ENCODE measurements around the gene EMC8.

EMC8 gene

DNA sequence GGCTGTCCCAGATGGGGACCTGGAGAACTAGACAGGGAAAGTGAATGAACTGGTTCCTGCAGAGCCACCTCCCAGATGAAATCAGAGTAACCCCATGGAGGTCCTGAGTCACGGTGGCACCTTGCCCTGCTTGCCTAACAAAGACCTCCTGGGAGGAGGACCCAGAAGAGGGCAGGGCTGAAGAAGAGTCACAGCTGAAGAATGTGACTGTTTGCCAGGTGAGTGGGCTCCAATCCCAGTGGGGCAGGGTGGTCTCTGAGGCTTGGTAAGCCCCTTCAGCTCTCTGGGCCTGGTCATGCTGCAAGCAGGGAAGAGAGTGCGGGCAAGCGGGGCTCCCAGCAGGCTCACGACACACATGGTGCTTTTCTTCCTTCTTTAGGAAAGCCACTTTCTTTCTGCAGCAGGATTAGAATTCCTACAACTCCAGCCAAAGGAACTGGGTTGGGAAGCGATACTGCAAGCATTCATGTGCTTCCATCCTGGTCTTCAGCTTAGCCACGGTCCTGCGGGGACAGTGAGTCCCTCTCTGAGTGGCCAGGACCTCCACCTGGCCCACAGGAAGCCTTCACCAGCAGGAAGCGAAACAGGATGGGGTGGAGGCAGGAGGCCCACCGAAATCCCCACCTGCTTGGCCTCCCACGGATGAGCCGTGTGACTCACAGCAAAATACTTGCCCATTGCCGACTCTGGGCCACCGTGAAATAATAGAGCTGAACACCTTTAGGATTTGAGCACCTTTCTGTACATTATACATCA lies 52.7 kb downstream of the EMC8 start:
- Histone ChIP-seq H3K36me3 (ENCODE audit: insufficient read depth, low read length) (no peaks in the 10 kb centered on the region), H3K4me1 (ENCODE audit: control insufficient read depth, insufficient read depth, low read length, unreplicated experiment) (peaks cover 25% of the 10 kb centered on the region), H3K27ac (ENCODE audit: low read depth, low read length) (no peak overlapping the region), H2AFZ (ENCODE audit: low read length, unreplicated experiment) (no peak overlapping the region), H3K27me3 (ENCODE audit: insufficient read depth, low read length) (no peaks in the 10 kb centered on the region), H3K79me2 (ENCODE audit: control insufficient read depth, insufficient read depth, low read length, unreplicated experiment) (peaks cover 40% of the 10 kb centered on the region), H3K4me3 (ENCODE audit: low read depth, low read length) (no peak overlapping the region)

- Histone ChIP-seq H3K79me2 (ENCODE audit: control insufficient read depth, insufficient read depth, low read length, unreplicated experiment) (peaks cover 17% of the 10 kb centered on the region), H2AFZ (ENCODE audit: low read length, unreplicated experiment) (no peak overlapping the region), H3K4me1 (ENCODE audit: control insufficient read depth, insufficient read depth, low read length, unreplicated experiment) (no peaks in the 10 kb centered on the region), H3K27ac (ENCODE audit: low read depth, low read length) (no peak overlapping the region), H3K4me3 (ENCODE audit: low read depth, low read length) (no peak overlapping the region), H3K27me3 (ENCODE audit: insufficient read depth, low read length) (no peaks in the 10 kb centered on the region), H3K36me3 (ENCODE audit: insufficient read depth, low read length) (no peaks in the 10 kb centered on the region)
Observed at GRCh38 chr16:85738923-85739715, 60.2 kb downstream of the EMC8 start.

- Histone ChIP-seq H3K4me1 (ENCODE audit: control insufficient read depth, insufficient read depth, low read length, unreplicated experiment) (no peaks in the 10 kb centered on the region), H3K27ac (ENCODE audit: low read depth, low read length) (no peak overlapping the region), H3K79me2 (ENCODE audit: control insufficient read depth, insufficient read depth, low read length, unreplicated experiment) (peaks cover 12% of the 10 kb centered on the region), H3K4me3 (ENCODE audit: low read depth, low read length) (no peak overlapping the region), H2AFZ (ENCODE audit: low read length, unreplicated experiment) (no peak overlapping the region), H3K27me3 (ENCODE audit: insufficient read depth, low read length) (no peaks in the 10 kb centered on the region), H3K36me3 (ENCODE audit: insufficient read depth, low read length) (no peaks in the 10 kb centered on the region)
Observed at GRCh38 chr16:85736921-85737320, 62.4 kb downstream of the EMC8 start.

- Histone ChIP-seq H2AFZ (ENCODE audit: low read length, unreplicated experiment) (no peak overlapping the region), H3K27me3 (ENCODE audit: insufficient read depth, low read length) (no peaks in the 10 kb centered on the region), H3K4me3 (ENCODE audit: low read depth, low read length) (no peak overlapping the region), H3K79me2 (ENCODE audit: control insufficient read depth, insufficient read depth, low read length, unreplicated experiment) (peaks cover 12% of the 10 kb centered on the region), H3K4me1 (ENCODE audit: control insufficient read depth, insufficient read depth, low read length, unreplicated experiment) (no peaks in the 10 kb centered on the region), H3K36me3 (ENCODE audit: insufficient read depth, low read length) (no peaks in the 10 kb centered on the region), H3K27ac (ENCODE audit: low read depth, low read length) (no peak overlapping the region)
Observed at GRCh38 chr16:85735946-85736345, 63.4 kb downstream of the EMC8 start.

GRCh38 chr16:85735225-85735635 lies 64.1 kb downstream of the EMC8 start:
- no peak overlapping the region for H3K27ac ChIP-seq (ENCODE audit: low read depth, low read length)
- no peaks in the 10 kb centered on the region for H3K4me1 ChIP-seq (ENCODE audit: control insufficient read depth, insufficient read depth, low read length, unreplicated experiment)
- H3K4me3 ChIP-seq (ENCODE audit: low read depth, low read length), result no peak overlapping the region

GRCh38 chr16:85734311-85735017 lies 64.9 kb downstream of the EMC8 start:
- Histone ChIP-seq H3K27ac (ENCODE audit: low read depth, low read length) (no peak overlapping the region), H3K4me3 (ENCODE audit: low read depth, low read length) (no peak overlapping the region), H3K79me2 (ENCODE audit: control insufficient read depth, insufficient read depth, low read length, unreplicated experiment) (peaks cover 12% of the 10 kb centered on the region), H3K36me3 (ENCODE audit: insufficient read depth, low read length) (no peaks in the 10 kb centered on the region), H3K27me3 (ENCODE audit: insufficient read depth, low read length) (no peaks in the 10 kb centered on the region), H3K4me1 (ENCODE audit: control insufficient read depth, insufficient read depth, low read length, unreplicated experiment) (no peaks in the 10 kb centered on the region), H2AFZ (ENCODE audit: low read length, unreplicated experiment) (no peak overlapping the region)

More at GRCh38 chr16:85735225-85735635, 64.1 kb downstream of the EMC8 start:
- Histone ChIP-seq H3K27me3 (ENCODE audit: insufficient read depth, low read length) (no peaks in the 10 kb centered on the region), H3K36me3 (ENCODE audit: insufficient read depth, low read length) (no peaks in the 10 kb centered on the region), H2AFZ (ENCODE audit: low read length, unreplicated experiment) (no peak overlapping the region), H3K79me2 (ENCODE audit: control insufficient read depth, insufficient read depth, low read length, unreplicated experiment) (peaks cover 12% of the 10 kb centered on the region)

GRCh38 chr16:85733839-85734170 lies 65.5 kb downstream of the EMC8 start:
- peaks cover 11% of the 10 kb centered on the region for H3K79me2 ChIP-seq (ENCODE audit: control insufficient read depth, insufficient read depth, low read length, unreplicated experiment)
- H3K27ac ChIP-seq (ENCODE audit: low read depth, low read length), result peak overlapping the region; percentile 70
- H3K4me3 ChIP-seq (ENCODE audit: low read depth, low read length), result no peak overlapping the region
- no peaks in the 10 kb centered on the region for H3K4me1 ChIP-seq (ENCODE audit: control insufficient read depth, insufficient read depth, low read length, unreplicated experiment)
- no peak overlapping the region for H2AFZ ChIP-seq (ENCODE audit: low read length, unreplicated experiment)
- H3K36me3 ChIP-seq (ENCODE audit: insufficient read depth, low read length), result no peaks in the 10 kb centered on the region
- no peaks in the 10 kb centered on the region for H3K27me3 ChIP-seq (ENCODE audit: insufficient read depth, low read length)

DNA sequence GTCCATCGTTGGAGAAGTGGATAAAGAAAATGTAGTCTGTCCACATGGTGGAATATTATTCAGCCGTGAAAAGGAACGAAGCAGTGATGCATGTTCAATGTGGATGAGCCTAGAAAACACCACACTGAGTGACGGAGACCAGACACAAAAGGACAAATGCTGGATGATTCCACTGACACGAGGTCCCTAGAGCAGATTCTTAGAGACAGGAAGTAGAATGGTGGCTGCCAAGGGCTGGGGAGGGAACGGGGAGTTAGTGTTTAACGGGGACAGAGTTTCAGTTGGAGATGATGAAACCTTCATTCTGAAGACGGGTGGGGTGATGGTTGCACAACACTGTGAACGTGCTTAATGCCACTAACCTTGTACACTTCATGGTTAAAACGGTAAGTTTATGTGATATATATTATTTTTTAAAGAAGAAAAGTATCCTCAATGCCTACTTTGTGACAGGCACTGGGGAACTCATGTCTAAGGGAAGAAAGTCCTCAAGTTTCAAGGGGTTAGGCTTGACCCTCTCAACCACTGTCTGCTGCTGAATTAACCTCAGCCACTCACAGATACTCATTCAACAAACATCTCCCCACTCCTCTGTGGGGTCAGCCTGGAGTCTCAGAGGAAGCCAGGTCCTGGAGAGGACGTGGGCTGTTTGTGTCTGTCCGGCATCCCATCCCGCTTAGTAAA lies 66.0 kb downstream of the EMC8 start:
- no peak overlapping the region for H3K4me3 ChIP-seq (ENCODE audit: low read depth, low read length)
- peak overlapping the region; percentile 70 for H3K27ac ChIP-seq (ENCODE audit: low read depth, low read length)
- H3K4me1 ChIP-seq (ENCODE audit: control insufficient read depth, insufficient read depth, low read length, unreplicated experiment), result no peaks in the 10 kb centered on the region
- no peaks in the 10 kb centered on the region for H3K27me3 ChIP-seq (ENCODE audit: insufficient read depth, low read length)
- no peaks in the 10 kb centered on the region for H3K36me3 ChIP-seq (ENCODE audit: insufficient read depth, low read length)
- H2AFZ ChIP-seq (ENCODE audit: low read length, unreplicated experiment), result no peak overlapping the region
- H3K79me2 ChIP-seq (ENCODE audit: control insufficient read depth, insufficient read depth, low read length, unreplicated experiment), result peaks cover 13% of the 10 kb centered on the region

- Histone ChIP-seq H3K4me3 (ENCODE audit: low read depth, low read length) (no peak overlapping the region), H3K27ac (ENCODE audit: low read depth, low read length) (no peak overlapping the region), H2AFZ (ENCODE audit: low read length, unreplicated experiment) (no peak overlapping the region), H3K36me3 (ENCODE audit: insufficient read depth, low read length) (peaks cover 1% of the 10 kb centered on the region; the same call in 1 of the 2 replicates), H3K4me1 (ENCODE audit: control insufficient read depth, insufficient read depth, low read length, unreplicated experiment) (no peaks in the 10 kb centered on the region), H3K79me2 (ENCODE audit: control insufficient read depth, insufficient read depth, low read length, unreplicated experiment) (peaks cover 9% of the 10 kb centered on the region), H3K27me3 (ENCODE audit: insufficient read depth, low read length) (no peaks in the 10 kb centered on the region)
Observed at GRCh38 chr16:85731179-85731578, 68.2 kb downstream of the EMC8 start.

DNA sequence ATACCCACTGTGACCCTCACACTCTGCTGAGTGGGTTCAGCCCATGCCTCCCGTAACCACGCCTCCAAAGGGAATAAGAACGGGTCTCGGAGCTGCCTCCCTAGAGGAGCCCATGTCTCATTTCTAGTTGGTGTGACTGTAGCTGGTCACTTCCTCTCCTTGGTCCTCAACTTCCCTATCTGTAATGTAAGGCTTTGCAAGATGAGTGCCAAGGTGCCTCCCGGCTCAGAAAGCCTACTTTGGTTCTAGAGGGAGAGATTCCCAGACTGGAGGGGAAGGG lies 69.2 kb downstream of the EMC8 start:
- Histone ChIP-seq H3K27me3 (ENCODE audit: insufficient read depth, low read length) (no peaks in the 10 kb centered on the region), H2AFZ (ENCODE audit: low read length, unreplicated experiment) (no peak overlapping the region), H3K79me2 (ENCODE audit: control insufficient read depth, insufficient read depth, low read length, unreplicated experiment) (peaks cover 6% of the 10 kb centered on the region), H3K36me3 (ENCODE audit: insufficient read depth, low read length) (peaks cover 5% of the 10 kb centered on the region; the same call in 1 of the 2 replicates), H3K4me1 (ENCODE audit: control insufficient read depth, insufficient read depth, low read length, unreplicated experiment) (no peaks in the 10 kb centered on the region), H3K27ac (ENCODE audit: low read depth, low read length) (no peak overlapping the region), H3K4me3 (ENCODE audit: low read depth, low read length) (no peak overlapping the region)

Data from ACC112 (cell line).